GM06990 (cell line): ENCODE measurements around the gene SCAANT1.

Experiments used
- DNase-seq: peaks from one replicate; pipeline ENCODE4 v3.0.0-alpha.2; 2011; ENCODE audit not compliant: insufficient read length; ENCODE audit errors: extremely low read depth
- H3K27me3 ChIP-seq: replicated peaks from 2 replicates; pipeline ENCODE4 v1.6.0; 2011; ENCODE audit warnings: low read length; ENCODE audit not compliant: control insufficient read depth, insufficient read depth
- H3K36me3 ChIP-seq: 2 replicates; pipeline ENCODE4 v1.5.1; 2011; ENCODE audit warnings: low read length; ENCODE audit not compliant: control insufficient read depth, insufficient read depth
- H3K4me3 ChIP-seq: replicated peaks from 2 replicates; pipeline ENCODE4 v1.5.1; 2011; ENCODE audit warnings: low read depth, mild to moderate bottlenecking, control low read depth, low read length
- TF ChIP-seq, protein P1 (sequence below): IDR thresholded peaks from 2 replicates; pipeline ENCODE4 v1.5.1; 2011; ENCODE audit warnings: low read length, control low read depth, mild to moderate bottlenecking, inconsistent platforms; ENCODE audit not compliant: insufficient read depth, poor library complexity, severe bottlenecking

The SCAANT1 gene

DNA sequence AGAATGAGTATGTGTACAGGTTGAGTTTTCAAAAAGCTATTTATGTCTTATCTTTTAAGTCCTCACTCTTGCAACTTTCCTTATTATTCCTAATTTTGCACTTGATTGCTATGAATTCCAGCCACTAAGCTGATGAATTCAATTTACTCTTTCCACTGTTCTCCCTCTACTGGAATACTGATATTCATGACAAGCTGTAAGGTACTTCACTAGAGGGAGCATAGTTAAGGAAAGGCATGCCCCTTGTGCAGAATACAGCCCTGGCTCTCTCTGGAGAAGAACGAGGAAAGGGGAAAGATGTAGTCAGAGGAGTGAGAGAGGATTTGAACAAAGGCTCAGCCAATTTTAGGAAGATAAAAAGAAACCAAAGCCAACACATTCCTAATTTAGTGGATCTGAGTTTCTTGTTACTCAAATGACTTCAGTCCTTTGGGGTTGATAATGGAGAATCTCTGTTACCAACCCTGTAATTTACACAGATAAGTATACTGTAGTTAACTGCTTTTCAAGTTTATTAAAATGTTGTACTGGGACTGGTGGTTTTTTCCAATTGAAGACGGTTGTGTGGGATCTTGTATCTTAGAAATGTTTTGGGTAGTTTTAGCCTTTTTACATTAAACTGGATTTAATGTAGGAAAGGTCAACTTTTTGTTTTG is 4.0 kb downstream of the SCAANT1 start:
- DNase-seq = no peak
- Histone ChIP-seq H3K4me3 (no peak overlapping the region), H3K27me3 (no peaks in the 10 kb centered on the region), H3K36me3 (no peaks in the 10 kb centered on the region; the same call in 1 of the 2 replicates)
- TF ChIP-seq, protein P1, sequence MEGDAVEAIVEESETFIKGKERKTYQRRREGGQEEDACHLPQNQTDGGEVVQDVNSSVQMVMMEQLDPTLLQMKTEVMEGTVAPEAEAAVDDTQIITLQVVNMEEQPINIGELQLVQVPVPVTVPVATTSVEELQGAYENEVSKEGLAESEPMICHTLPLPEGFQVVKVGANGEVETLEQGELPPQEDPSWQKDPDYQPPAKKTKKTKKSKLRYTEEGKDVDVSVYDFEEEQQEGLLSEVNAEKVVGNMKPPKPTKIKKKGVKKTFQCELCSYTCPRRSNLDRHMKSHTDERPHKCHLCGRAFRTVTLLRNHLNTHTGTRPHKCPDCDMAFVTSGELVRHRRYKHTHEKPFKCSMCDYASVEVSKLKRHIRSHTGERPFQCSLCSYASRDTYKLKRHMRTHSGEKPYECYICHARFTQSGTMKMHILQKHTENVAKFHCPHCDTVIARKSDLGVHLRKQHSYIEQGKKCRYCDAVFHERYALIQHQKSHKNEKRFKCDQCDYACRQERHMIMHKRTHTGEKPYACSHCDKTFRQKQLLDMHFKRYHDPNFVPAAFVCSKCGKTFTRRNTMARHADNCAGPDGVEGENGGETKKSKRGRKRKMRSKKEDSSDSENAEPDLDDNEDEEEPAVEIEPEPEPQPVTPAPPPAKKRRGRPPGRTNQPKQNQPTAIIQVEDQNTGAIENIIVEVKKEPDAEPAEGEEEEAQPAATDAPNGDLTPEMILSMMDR = no peak

DNA sequence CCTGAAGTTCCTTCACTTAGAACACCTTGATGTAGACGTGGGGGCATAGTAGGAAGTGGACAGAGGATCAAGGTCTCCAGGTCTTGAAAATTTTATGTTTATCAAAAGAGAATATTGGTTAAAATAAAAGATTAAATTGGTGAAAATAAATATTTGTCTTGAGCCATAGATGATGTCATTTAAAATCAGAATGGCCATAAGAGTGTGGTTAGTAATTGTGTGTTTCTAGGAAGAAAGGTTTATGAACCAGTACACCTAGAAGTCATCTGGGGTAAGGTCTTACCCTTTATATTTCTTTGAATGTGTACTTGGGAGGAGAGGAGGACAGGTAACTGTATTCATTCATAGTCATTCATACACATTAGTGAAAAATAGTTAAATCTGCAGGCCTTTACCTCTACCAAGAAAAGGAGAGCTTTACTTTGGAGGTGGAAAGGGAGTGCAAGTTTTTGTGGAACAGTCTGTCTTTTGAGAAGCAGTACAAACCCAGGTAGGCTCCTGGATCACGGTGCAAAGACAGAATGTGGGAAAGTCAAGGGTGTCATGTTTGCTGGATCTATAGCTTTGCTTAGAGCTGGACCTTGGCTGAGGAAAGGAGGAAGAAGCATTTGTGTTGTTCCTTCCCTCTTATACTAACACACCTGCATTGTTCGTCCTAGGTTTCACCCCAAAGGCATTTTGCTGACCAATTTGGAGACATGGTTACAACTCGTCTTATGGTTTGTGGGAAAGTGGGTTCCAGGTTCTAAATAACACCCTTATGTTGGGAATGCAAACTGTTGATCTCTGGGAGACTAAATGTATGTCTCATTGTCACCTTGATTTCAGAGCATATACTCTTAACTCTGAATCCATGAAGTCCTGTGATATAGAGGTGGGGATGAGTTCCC is 6.2 kb downstream of the SCAANT1 start:
- TF ChIP-seq, protein P1 = no peak
- H3K36me3 ChIP-seq = no peaks in the 10 kb centered on the region; the same call in 1 of the 2 replicates
- no peaks in the 10 kb centered on the region for H3K27me3 ChIP-seq
- no peak for DNase-seq
- no peak overlapping the region for H3K4me3 ChIP-seq

DNA sequence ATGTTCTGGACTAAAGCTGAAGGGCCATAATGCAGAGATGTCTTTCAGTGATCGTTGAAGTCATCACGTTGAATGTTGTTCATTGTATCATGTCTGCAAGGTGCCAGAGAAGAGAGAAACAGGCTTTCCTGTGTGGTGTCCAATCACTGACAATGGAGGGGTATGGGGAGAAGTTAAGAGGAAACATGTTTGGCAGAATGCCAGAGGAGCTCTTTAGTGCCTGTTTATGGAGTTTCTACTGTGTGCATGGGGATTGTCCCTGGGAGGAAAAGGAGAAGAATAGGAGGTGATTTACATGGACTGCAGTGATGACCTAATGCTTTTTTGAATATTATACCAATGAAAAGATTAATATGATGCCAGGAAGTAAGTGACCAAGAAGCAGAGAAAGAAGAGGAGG is 11.7 kb downstream of the SCAANT1 start:
- DNase-seq = no peak
- TF ChIP-seq, protein P1 = no peak
- peaks cover 4% of the 10 kb centered on the region for H3K36me3 ChIP-seq
- H3K27me3 ChIP-seq = no peaks in the 10 kb centered on the region
- H3K4me3 ChIP-seq = no peak overlapping the region

DNA sequence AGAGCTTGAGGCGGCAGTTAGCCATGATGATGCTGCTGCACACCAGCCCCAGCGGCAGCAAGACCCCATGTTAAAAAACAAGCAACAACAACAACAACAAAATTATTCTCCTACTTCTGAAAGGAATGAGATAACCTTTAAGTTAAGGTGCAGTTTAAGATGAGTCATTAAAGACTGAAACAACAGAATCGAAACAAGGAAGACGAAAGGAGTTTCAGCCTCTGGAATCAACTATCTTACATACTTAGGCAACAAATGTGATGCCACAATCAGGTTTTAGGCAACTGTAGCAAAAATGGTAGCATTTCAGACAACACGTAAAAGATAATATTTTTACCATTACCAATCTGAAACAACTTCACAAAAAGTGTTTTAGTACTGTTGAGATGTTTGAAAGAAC is 12.2 kb downstream of the SCAANT1 start:
- peaks cover 4% of the 10 kb centered on the region for H3K36me3 ChIP-seq
- TF ChIP-seq, protein P1 = no peak
- H3K27me3 ChIP-seq = no peaks in the 10 kb centered on the region
- no peak overlapping the region for H3K4me3 ChIP-seq
- DNase-seq = no peak

DNA sequence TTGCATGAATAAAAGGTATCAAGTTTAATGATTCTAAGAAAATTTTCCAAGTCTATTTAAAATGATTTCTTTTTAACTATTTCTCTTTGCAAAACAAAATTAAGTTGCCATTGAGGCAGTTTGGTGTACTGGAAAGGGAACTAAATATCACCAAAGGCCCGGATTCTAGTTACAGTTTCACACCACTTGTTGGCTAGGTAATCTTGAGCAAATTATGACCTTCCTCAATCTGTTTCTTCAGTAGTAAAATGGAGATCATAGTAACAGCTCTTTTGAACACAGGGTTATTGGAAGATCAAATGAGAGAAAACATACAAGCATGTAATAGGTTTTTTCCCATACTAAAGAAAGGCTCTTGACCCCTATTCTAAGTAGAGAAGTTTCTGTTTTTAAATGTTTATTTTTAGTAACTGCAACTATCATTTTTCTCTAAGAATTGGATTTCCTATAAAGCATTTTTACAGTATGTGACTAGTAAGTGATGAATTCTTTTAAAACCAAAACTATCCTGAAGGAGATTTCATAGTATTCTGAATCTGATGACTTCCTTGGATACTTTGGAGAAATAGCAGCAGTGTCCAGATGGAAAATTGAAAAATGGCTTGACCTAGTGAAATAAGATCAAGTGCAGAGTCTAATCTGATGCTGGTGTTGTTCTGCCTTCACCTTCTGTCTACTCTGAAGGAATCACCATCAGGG is 15.7 kb downstream of the SCAANT1 start:
- peak; percentile 24 for DNase-seq
- Histone ChIP-seq H3K36me3 (peaks cover 4% of the 10 kb centered on the region), H3K4me3 (no peak overlapping the region), H3K27me3 (no peaks in the 10 kb centered on the region)
- TF ChIP-seq, protein P1 = no peak
